NCI-H1048 (cell line): ENCODE data around the gene BLOC1S1.
"Not testable (repeated sequence)": the region's sequence is repeated elsewhere in the genome, so short reads cannot be mapped to it uniquely, and the experiment has no call there.

ENCODE experiments used
- DNase-seq: peaks from one replicate; lab custom pipeline; 2025; lab: John Stamatoyannopoulos, UW

The BLOC1S1 gene

GRCh38 chr12:55745361-55746173, 29.7 kb downstream of the BLOC1S1 start:
- DNase-seq, result no peak

GRCh38 chr12:55746174-55746912, 30.5 kb downstream of the BLOC1S1 start:
- no peak for DNase-seq

DNA sequence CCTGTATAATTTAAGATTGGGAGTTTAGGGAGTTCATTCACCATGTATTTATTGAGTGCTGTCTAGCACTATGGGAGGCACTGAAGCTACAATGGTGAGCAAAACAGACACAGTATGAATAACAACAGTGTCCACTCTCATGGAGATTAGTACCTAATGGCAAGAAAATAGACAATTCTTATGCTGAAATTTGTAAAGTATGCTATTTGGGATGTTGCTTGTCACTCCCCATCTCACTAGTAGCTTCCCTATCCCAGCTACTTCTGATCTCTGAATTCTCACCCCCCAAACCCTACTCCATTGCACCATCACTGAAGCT, 31.0 kb downstream of the BLOC1S1 start:
- DNase-seq, result no peak

DNA sequence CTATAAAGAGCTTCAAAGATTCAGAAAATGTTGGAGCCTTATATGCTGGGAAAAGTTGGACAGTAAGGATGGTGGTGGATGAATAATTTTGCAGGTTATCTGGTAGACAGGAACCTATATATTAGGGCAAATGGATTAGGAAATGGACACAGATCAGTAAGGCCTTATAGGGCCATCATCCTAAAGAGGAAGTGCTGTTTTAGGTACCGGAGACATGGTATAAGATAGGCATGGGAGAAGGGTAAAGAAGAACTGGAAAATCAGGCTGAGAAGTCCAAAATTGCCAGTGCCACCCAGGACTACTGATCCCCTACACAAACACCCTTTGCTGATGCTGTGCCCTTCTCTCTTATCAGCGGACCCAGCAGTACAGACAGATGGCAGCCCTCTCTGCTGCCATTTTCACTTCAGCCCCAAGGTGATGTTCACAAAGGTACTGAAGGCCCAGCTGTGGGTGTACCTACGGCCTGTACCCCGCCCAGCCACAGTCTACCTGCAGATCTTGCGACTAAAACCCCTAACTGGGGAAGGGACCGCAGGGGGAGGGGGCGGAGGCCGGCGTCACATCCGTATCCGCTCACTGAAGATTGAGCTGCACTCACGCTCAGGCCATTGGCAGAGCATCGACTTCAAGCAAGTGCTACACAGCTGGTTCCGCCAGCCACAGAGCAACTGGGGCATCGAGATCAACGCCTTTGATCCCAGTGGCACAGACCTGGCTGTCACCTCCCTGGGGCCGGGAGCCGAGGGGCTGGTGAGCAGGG, 32.6 kb downstream of the BLOC1S1 start:
- DNase-seq, result no peak

- DNase-seq, result no peak
Measured at GRCh38 chr12:55755246-55755645, 39.4 kb downstream of the BLOC1S1 start.

DNA sequence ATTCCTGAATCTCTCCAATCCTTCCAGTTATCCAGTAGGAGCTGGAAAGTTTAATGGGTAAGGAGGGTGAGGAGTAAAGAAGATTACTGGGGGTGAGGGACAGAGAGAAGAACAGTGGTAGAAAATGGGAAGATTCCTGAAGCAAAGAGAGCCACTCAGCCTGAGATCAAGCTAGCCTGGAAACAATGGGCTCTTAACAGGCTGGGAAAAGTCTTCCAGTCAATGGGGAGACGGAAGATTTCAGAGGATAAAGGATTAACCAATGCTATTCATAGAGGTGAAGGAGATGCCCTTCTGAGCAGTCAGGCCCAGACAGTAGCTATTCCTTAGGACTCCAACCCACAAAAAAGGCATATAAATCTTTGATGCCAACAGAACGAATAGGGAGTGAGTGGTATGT, 41.9 kb downstream of the BLOC1S1 start:
- DNase-seq, result no peak

GRCh38 chr12:55758575-55758974, 42.7 kb downstream of the BLOC1S1 start:
- DNase-seq, result not testable (repeated sequence)

GRCh38 chr12:55760663-55761062, 44.8 kb downstream of the BLOC1S1 start:
- DNase-seq, result no peak

DNA sequence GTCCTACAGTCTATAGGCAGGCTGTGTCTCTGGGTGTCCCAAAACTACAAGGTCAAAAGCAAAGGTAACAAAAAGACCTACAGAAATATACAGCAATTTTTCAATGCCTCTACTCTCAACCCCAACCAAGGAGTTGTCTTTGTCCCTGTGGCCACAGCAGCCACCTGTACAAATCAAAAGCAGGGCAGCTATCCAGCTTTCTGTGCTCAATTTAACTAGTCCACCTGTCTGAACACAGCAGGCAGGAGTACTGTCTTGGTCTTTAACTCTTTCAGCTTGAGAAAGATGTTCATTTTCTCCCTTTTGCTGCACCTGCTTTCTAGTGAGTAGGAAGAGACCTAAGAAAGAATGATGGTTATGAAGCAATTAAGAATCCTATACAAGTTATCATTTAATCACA, 46.8 kb downstream of the BLOC1S1 start:
- no peak for DNase-seq

DNA sequence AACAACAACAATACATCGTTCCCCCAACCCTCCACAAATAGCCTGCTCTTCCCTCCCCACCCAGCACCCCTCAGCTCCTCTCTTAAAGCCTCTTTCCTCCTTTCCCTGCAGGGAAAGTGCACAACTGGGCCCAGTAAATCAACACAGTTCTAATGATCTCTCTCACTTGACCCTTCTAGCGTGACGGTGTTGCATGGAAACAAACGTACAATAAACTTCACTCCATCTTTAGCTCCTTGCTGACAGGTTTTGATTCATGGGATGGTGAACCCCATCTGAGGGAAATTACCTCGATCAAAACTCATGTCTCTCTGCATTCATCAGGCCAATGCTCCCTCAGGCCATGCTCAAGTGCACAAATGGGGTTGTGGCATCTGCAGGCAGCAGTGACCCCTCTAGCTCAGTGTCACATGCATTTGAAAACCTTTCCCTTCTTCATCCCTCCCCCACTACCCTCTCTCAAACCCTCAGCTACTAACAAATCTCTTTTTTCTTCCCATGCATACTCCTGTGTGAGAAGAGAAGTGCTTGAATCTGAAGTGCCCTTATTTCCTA, 50.0 kb downstream of the BLOC1S1 start:
- no peak for DNase-seq

DNA sequence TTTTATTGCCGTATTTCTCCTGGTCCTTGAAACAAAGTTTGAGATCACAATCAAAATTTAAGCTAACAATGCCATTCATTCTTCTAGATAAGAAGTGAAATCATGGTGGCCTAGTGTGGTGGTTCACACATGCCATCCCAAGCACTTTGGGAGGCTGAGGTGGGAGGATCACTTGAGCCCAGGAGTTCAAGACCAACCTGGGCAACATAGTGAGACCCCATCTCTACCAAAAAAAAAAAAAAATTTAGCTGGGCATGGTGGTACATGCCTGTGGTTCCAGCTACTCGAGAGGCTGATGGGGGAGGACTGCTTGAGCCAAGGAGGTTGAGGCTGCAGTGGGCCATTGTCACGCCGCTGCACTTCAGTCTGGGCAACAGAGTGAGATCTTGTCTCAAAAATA, 51.3 kb downstream of the BLOC1S1 start:
- DNase-seq, result no peak
